Erythroblast (primary cell): ENCODE results near the gene ZEB2.

ENCODE experiments used
- DNase-seq, 2 experiments: peaks; one replicate each; lab custom pipeline; 2025; lab: John Stamatoyannopoulos, UW
- GATA1 ChIP-seq: IDR thresholded peaks from 2 replicates; pipeline ENCODE4 v1.6.1; 2011; ENCODE audit warnings: low read depth, mild to moderate bottlenecking, control low read depth, low read length, moderate library complexity
- POLR2A ChIP-seq: IDR thresholded peaks from 2 replicates; pipeline ENCODE4 v1.6.1; 2011; ENCODE audit warnings: mild to moderate bottlenecking, low read length

Gene ZEB2

DNA sequence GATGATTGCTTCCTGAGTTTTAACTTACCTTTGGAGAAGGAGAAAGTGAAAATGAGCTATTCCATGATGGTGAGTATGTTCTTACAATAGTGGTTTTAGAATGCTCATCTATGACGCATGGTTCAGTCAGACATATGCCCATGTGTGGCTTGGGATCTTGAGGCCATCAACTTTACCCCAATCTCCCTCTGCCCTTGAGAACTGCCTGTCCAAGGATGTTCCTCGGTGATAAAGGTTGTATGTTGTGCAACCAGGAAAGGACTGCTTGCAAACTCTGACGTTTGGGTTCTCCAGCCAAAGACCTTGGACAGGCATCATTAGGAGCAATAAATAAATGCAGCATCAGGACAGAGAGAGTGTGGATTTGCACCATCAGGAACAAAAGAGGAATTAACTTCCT lies 165.0 kb downstream of the ZEB2 start:
- TF ChIP-seq POLR2A, result no peak
- no peak for TF ChIP-seq GATA1

DNA sequence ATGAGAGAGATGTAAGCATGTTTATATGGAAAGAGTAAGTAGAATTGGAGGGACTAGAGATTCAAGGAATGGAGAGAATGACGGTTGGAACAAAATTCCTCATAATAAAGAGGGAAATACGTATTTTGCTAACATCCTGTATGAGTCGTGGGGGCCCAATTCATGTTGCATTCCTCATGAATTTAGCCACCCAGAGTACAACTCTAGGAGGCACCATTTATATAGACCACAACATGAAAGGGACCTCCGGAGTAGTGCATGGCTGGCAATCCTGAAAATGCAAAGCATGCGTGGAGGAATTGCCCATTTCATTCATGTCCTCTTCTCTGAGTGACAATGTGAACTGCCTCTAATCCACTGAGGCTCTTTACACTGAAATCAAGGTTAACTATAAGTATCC lies 168.2 kb downstream of the ZEB2 start:
- TF ChIP-seq POLR2A, result no peak

More for the DNA sequence above, 165.0 kb downstream of the ZEB2 start:
- DNase-seq, result peak; percentile 39 to 51

GRCh38 chr2:144350151-144350802 lies 169.6 kb downstream of the ZEB2 start:
- no peak for DNase-seq
- TF ChIP-seq GATA1 (no peak), POLR2A (no peak)

More for the DNA sequence above, 168.2 kb downstream of the ZEB2 start:
- no peak for DNase-seq

DNA sequence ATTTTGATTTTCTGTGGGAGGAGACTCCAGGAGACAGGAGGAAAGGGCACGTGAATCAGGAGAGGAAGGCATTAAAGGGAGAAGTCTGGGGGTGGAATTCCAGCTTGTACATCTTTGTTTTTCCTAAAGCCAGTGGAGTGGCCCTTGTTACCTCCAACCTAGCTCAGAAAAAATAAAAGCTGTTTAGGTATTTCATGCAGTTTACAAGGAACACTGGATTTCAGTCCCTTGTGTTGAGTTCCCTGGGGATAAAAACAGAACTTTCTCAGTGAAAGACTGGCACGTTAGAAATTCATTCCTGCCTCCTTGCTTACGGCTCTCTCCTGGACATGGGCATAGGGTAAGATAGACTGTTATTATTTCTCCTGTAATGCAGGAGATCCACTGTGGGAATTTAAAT lies 170.2 kb downstream of the ZEB2 start:
- DNase-seq, result no peak
- no peak for TF ChIP-seq POLR2A
- no peak for TF ChIP-seq GATA1

DNA sequence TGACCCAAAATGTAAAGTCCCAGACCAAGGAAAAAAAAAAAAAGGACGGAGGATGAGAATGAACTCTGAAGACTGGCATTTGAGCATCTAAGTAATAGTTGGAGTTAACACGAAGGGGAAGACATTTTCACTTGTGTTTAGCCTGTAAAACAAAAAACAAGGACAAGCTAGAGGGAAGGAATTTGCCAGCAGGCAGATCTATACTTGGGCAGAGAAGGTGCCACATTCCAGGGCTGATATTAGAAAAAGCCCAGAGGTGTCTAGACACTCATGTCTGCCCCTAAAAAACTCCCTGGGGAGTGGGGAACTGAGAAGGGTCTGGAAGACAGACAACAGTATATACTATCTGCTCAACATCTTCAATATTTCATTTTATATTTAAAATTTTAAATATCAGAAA lies 171.1 kb downstream of the ZEB2 start:
- no peak for DNase-seq
- no peak for TF ChIP-seq POLR2A
- TF ChIP-seq GATA1, result no peak

GRCh38 chr2:144346229-144346628 lies 173.7 kb downstream of the ZEB2 start:
- peak in 1 of 2 experiments; percentile 72 for DNase-seq
- TF ChIP-seq POLR2A (no peak), GATA1 (no peak)

DNA sequence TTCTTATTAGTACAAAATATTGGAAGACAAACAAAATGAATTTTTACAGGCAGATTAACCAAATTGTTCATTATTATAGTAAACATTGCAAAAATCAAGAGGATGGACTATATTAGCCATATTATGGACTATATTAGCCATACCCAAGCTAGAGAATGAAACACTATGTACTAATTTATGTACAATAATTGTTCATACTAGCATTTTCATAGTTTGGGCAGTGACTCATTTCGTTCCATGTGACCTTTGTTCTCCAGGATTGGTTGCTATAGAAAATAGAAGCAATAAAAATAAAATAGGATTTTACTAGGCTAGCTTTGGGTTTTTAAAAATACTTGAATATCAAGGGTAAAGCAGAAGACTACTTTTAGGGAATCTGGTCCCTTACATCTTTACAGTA lies 176.8 kb downstream of the ZEB2 start:
- TF ChIP-seq POLR2A (no peak), GATA1 (no peak)

GRCh38 chr2:144341538-144341937 lies 178.4 kb downstream of the ZEB2 start:
- TF ChIP-seq POLR2A, result no peak
- no peak for TF ChIP-seq GATA1
- no peak for DNase-seq

More for the DNA sequence above, 176.8 kb downstream of the ZEB2 start:
- DNase-seq, result no peak

DNA sequence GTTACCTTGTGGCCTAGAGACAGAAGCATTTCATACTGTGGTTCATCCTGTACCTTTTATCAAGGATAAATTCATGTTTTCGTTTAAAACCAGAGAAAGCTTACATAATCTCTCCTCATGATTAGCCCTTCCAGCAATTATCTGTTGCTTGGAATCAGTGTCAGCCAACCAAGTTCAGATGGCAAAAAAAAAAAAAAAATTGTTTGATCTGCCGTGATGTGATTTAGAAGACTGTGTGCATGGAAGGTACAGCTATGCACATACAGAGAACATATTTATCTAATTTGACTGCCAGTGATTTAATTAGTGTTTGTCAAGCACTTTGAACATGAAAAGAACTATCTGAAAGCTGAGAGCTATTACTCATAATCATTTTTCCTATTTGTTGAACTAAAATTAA lies 180.9 kb downstream of the ZEB2 start:
- DNase-seq, result no peak
- TF ChIP-seq POLR2A, result no peak
- no peak for TF ChIP-seq GATA1

DNA sequence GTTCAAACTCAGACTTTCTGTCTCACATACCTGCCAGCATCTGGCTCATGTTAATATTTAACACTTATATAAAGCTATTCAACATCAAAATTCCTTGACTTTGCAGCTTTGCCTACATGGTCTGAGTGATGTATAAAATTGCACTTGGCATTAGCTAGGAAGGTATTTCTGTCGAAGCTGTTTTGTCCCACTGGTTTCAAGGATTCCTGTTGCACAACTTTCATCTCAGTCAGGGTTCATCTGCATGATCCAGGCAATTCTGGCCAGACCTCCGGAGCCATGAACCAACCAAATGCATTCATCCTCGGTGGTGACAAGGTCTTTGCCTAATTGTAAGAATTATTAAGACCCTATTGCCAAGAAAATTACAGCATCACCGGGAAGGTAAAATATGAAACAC lies 185.4 kb downstream of the ZEB2 start:
- no peak for TF ChIP-seq POLR2A
- DNase-seq, result no peak
